Testis (tissue), 2 donors: ENCODE measurements around the gene FAT2.

Experiments used
- POLR2A ChIP-seq: fragments of 450-650 bp; IDR thresholded peaks from one replicate; pipeline ENCODE4 v1.6.1; 2017; ENCODE audit warnings: antibody characterized with exemption, mild to moderate bottlenecking, moderate library complexity
- TF ChIP-seq, protein P1 (sequence below), 3 experiments: fragments of 450-650 bp in 2 of 3; fragments of 200-600 bp in 1 of 3; sonication (generic) in 1 of 3; IDR thresholded peaks; one replicate each; pipeline ENCODE4 v1.5.1; 2016 to 2019; ENCODE audit warnings: antibody characterized with exemption in 3 of 3, mild to moderate bottlenecking in 2 of 3, moderate library complexity in 1 of 3

DNA sequence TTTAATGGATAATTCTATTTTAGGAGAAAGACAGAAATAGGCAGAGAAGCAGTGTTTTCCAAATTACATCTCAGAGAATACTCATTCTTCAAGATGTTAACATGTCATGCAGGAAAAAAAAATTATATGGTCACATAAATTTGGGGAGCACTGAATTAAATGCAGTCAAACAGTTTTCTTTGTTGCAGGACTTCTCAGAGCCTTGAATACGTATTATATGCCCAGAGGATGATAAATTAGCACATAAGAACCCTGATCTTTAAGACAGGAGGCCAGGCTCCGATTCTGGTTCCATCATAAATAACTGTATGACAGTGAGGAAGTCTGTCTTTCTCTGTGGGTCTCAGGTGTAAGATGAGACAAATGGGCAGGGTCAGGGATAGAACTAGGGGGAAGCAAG lies 41.4 kb downstream of the FAT2 start:
- TF ChIP-seq, protein P1, sequence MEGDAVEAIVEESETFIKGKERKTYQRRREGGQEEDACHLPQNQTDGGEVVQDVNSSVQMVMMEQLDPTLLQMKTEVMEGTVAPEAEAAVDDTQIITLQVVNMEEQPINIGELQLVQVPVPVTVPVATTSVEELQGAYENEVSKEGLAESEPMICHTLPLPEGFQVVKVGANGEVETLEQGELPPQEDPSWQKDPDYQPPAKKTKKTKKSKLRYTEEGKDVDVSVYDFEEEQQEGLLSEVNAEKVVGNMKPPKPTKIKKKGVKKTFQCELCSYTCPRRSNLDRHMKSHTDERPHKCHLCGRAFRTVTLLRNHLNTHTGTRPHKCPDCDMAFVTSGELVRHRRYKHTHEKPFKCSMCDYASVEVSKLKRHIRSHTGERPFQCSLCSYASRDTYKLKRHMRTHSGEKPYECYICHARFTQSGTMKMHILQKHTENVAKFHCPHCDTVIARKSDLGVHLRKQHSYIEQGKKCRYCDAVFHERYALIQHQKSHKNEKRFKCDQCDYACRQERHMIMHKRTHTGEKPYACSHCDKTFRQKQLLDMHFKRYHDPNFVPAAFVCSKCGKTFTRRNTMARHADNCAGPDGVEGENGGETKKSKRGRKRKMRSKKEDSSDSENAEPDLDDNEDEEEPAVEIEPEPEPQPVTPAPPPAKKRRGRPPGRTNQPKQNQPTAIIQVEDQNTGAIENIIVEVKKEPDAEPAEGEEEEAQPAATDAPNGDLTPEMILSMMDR (IDR thresholded peaks at IDR 0.05) = no peak
- no peak for TF ChIP-seq POLR2A
